PFSK-1 (cell line): Measurements from ENCODE around the gene MAP4.

Source experiments
- FOXP2 ChIP-seq: optimal IDR thresholded peaks from 2 replicates; pipeline ENCODE3; 2011; ENCODE audit warnings: borderline replicate concordance, control low read depth, inconsistent platforms; ENCODE audit not compliant: insufficient read depth; ENCODE audit errors: extremely low read length, extremely low read depth
- POLR2AphosphoS5 ChIP-seq: IDR thresholded peaks from 2 replicates; pipeline ENCODE4 v1.6.1; 2012; ENCODE audit warnings: low read depth, mild to moderate bottlenecking, control low read depth, low read length, moderate library complexity
- SIN3A ChIP-seq: IDR thresholded peaks from 2 replicates; pipeline ENCODE4 v1.6.1; 2012; ENCODE audit warnings: mild to moderate bottlenecking, low read length, moderate library complexity, borderline replicate concordance; ENCODE audit not compliant: insufficient read depth
- TAF1 ChIP-seq: IDR thresholded peaks from 2 replicates; pipeline ENCODE4 v1.6.1; 2012; ENCODE audit warnings: low read length, control low read depth, borderline replicate concordance; ENCODE audit not compliant: insufficient read depth
- TF ChIP-seq, protein P1 (sequence below), 2 experiments: IDR thresholded peaks; 2 replicates each; pipeline versions ENCODE4 v1.6.1 to v1.8.0; 2011 to 2012; ENCODE audit warnings: low read depth in 2 of 2, low read length in 2 of 2, control low read depth in 1 of 2, inconsistent platforms in 1 of 2, mild to moderate bottlenecking in 1 of 2, moderate library complexity in 1 of 2; ENCODE audit not compliant: insufficient read depth in 1 of 2

Gene MAP4

DNA sequence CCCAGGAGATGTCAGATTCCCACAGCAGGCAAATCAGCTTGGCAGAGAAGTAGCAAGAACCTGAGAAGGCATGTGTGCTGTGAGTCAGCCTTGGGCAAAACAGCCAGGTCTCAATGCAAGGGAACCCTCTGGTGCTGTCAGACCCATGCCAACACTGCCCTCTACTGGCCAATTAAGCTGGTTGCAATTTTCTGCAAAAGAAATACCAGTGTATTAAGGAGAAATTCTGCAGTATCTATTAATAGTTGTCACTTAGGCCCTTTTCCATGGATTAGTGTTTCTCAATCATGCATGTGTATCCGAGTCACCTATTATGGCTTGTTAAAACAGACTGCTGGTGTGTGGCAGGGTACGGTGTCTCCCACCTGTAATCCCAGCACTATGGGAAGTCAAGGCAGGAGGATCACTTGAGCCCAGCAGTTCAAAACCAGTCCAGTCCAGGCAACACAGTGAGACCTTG lies 26.2 kb downstream of the MAP4 start:
- TF ChIP-seq SIN3A: no peak

DNA sequence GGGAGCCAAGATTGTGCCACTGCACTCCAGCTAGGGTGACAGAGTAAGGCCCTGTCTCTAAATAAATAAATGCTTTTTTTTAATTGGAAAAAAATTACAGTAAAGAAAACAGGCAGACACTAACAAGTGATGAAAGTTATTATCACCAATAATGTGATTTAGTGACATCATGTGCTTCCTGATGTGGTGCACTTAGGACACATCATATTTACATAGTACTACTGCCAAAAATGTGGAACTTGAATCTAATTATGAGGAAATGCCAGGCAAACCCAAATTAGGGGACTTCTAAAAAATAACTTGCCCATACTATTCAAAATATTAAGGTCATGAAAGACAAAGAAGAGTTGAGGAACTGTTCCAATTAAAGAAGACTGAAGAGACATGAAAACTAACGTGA lies 30.8 kb downstream of the MAP4 start:
- no peak for TF ChIP-seq SIN3A
- TF ChIP-seq, protein P1, sequence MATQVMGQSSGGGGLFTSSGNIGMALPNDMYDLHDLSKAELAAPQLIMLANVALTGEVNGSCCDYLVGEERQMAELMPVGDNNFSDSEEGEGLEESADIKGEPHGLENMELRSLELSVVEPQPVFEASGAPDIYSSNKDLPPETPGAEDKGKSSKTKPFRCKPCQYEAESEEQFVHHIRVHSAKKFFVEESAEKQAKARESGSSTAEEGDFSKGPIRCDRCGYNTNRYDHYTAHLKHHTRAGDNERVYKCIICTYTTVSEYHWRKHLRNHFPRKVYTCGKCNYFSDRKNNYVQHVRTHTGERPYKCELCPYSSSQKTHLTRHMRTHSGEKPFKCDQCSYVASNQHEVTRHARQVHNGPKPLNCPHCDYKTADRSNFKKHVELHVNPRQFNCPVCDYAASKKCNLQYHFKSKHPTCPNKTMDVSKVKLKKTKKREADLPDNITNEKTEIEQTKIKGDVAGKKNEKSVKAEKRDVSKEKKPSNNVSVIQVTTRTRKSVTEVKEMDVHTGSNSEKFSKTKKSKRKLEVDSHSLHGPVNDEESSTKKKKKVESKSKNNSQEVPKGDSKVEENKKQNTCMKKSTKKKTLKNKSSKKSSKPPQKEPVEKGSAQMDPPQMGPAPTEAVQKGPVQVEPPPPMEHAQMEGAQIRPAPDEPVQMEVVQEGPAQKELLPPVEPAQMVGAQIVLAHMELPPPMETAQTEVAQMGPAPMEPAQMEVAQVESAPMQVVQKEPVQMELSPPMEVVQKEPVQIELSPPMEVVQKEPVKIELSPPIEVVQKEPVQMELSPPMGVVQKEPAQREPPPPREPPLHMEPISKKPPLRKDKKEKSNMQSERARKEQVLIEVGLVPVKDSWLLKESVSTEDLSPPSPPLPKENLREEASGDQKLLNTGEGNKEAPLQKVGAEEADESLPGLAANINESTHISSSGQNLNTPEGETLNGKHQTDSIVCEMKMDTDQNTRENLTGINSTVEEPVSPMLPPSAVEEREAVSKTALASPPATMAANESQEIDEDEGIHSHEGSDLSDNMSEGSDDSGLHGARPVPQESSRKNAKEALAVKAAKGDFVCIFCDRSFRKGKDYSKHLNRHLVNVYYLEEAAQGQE (IDR thresholded peaks at IDR 0.05; ENCODE audit: insufficient read depth in 1 of 2, low read depth in 2 of 2, low read length in 2 of 2): no peak
- no peak for TF ChIP-seq POLR2AphosphoS5
- no peak for TF ChIP-seq TAF1
- TF ChIP-seq FOXP2: no peak

DNA sequence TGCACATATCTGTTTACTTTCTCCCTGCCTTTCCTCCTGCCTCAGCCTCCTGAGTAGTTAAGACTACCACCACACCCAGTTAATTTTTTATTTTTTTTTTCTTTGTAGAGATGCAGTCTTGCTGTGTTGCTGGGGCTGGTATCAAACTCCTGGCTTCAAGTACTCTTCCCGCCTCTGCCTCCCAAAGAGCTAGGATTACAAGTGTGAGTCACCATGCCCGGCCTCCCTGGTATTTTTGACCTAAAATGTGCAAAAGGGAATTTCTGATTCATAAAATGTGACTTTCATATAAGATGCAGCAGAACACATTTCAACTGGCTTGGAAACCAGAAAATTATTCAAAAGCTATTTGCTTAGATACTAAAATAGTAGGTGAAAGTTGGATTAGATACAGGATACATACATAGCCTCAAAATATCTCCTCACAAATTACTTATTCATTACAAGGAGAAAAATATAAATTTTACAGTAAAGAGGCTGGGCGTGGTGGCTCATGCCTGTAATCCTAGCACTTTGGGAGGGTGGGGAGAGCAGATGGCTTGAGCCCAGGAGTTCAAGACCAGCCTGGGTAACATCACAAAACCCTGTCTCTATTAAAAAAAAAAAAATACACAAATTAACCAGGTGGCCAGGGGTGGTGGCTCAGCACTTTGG lies 32.0 kb downstream of the MAP4 start:
- TF ChIP-seq FOXP2 (no peak), SIN3A (no peak), POLR2AphosphoS5 (no peak), TAF1 (no peak)
- TF ChIP-seq, protein P1 (IDR thresholded peaks at IDR 0.05; ENCODE audit: insufficient read depth in 1 of 2, low read depth in 2 of 2, low read length in 2 of 2): no peak

DNA sequence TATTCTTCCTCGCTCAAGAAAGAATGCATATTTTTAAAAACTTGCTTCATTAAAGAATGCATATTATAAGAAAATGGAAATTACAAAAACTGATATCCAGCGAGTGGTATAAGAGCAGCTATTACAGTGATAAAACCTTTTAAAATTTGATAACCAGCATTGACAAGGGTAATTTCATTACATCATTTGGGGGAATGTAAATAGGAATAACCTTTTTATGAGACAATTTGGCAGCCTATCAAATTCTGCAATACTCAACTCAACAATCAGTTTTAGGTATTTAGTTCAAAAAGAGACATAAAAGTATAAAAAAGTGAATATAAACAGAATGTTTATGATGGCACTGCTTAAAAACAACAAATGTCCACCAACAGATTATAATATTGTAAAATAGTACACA lies 35.4 kb downstream of the MAP4 start:
- TF ChIP-seq POLR2AphosphoS5 (no peak), SIN3A (no peak), TAF1 (no peak), FOXP2 (no peak)
- TF ChIP-seq, protein P1 (IDR thresholded peaks at IDR 0.05; ENCODE audit: insufficient read depth in 1 of 2, low read depth in 2 of 2, low read length in 2 of 2): no peak

DNA sequence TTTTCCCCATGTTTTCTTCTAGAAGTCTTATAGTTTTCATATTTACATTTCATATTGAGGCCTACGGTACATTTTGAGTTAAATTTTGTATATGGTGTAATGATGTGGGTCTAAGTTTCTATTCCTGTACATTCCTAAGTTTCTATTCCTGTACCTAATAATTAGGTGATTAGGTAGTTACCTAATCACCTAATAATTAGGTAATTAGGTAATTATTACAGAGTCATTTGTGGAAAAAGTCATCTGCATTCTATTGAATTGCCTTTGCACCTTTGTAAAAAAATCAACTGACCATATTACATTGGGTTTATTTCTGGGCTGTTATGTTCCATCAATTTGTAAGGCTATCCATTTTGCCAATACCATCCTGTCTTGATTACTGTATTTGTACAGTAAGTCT lies 37.1 kb downstream of the MAP4 start:
- TF ChIP-seq, protein P1 (IDR thresholded peaks at IDR 0.05; ENCODE audit: insufficient read depth in 1 of 2, low read depth in 2 of 2, low read length in 2 of 2): no peak
- TF ChIP-seq SIN3A: no peak
- TF ChIP-seq POLR2AphosphoS5: no peak
- no peak for TF ChIP-seq FOXP2
- no peak for TF ChIP-seq TAF1

DNA sequence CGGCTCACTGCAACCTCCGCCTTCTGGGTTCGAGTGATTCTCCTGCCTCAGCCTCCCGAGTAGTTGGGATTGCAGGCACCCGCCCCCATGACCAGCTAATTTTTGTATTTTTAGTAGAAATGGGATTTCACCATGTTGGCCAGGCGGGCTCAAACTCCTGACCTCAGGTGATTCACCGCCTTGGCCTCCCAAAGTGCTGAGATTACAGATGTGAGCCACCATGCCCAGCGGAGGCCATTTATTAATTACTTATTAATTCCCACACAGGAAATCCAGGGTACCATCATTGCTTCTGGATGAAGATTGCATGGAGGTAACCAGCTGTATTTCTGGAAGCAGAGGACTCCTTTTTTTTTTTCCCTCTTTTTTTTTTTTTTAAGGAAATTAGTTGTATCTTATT lies 37.8 kb downstream of the MAP4 start:
- TF ChIP-seq TAF1 (no peak), SIN3A (no peak), POLR2AphosphoS5 (no peak), FOXP2 (no peak)
- TF ChIP-seq, protein P1 (IDR thresholded peaks at IDR 0.05; ENCODE audit: insufficient read depth in 1 of 2, low read depth in 2 of 2, low read length in 2 of 2): no peak
